A549 treated with Mapracorat at 1 μM for 4 hours (cell line): ENCODE data around the gene MKRN3. TPM values are rescaled to one million over a fixed set of nuclear protein-coding genes. Genes with fewer than 3 reads are reported as not detected.

Source experiments
- total RNA-seq: library from RNA; stranded (reverse); fragments of 200-300 nt; extraction: Qiagen RNA extraction; gene quantifications from 5 replicates; pipeline ENCODE4 v1.2.3, GENCODE V29; 2022

MKRN3 gene
- total RNA-seq, result 1.4 to 2.6 TPM (median 2.0 TPM) in 5 replicates

GRCh38 chr15:23565395-23566070, at the start of gene MKRN3:
MKRN3 (plus strand) TSS chr15:23565674; CDS start chr15:23565783, 109 bp downstream.

Other genes with a start within 250 kb of the MKRN3 start
- gene GOLGA6L26, start 231.5 kb upstream of the MKRN3 start, total RNA-seq, result not detected in 5 replicates
- 0.10 to 0.23 TPM (median 0.18 TPM) in 5 replicates for gene GOLGA8S, start 210.9 kb upstream of the MKRN3 start, total RNA-seq
- not detected in 5 replicates for gene GOLGA6L2, start 118.4 kb upstream of the MKRN3 start, total RNA-seq
- not detected in 5 replicates for gene MAGEL2, start 82.2 kb downstream of the MKRN3 start, total RNA-seq
- 0.08 to 0.13 TPM in 2 of 5 replicates, not detected in the others for gene NDN, start 121.6 kb downstream of the MKRN3 start, total RNA-seq